ENCODE measurements around the gene ATP1A2. TPM values are rescaled to one million over a fixed set of nuclear protein-coding genes. Genes with fewer than 3 reads are reported as not detected.

The ATP1A2 gene
- polyA plus RNA-seq, 1 experiment, result 6.2 TPM

DNA sequence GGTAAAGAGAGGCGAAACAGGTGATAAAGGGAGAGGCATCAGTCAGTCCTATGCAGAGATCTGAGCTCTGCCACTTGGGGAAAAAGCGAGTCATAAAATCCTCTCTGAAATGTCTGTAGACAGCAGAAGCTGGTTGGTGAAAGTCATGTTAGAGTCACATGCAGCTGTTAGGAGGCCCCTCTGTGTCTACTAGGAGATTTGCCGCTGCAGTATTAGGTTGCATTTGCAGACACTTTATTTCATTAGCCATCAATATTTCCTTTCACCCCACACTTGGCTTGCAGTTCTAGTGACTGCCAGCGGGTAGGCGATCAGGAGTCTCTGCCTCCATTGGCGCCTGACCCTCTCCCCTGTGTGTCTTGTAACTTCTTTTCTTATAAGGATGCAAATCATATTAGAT is 52.0 kb downstream of the ATP1A2 start:
- no peak overlapping the region for H3K27ac ChIP-seq (ENCODE audit: low read depth, low read length)

DNA sequence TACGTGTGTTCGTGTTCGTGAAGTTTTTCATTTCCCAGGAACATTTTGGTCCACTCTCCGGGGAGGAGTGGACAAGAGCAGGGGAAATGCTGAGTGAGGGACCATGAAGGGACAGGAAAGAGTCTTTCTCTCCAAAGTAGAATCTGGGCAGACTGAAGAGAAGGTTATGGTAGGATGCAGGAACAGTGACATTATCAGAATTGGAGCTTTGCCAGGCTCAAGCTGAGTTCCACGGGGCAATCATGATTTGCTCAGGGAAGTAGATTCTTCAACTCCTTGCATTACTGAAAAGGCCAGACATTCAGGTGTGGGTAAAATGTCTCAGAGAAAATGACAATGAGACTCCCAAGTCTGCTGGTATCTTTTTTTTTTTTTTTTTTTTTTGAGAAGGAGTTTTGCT is 52.5 kb downstream of the ATP1A2 start:
- no peak for DNase-seq (ENCODE audit: low read depth, low spot score)
- ChIA-PET POLR2A (no interaction called here), CTCF (interaction anchor here (0.7 kb wide), 1 partner anchor 84 kb away, joined by 4 read pairs; no protein-coding TSS in a partner anchor)
- TF ChIP-seq, protein P1, sequence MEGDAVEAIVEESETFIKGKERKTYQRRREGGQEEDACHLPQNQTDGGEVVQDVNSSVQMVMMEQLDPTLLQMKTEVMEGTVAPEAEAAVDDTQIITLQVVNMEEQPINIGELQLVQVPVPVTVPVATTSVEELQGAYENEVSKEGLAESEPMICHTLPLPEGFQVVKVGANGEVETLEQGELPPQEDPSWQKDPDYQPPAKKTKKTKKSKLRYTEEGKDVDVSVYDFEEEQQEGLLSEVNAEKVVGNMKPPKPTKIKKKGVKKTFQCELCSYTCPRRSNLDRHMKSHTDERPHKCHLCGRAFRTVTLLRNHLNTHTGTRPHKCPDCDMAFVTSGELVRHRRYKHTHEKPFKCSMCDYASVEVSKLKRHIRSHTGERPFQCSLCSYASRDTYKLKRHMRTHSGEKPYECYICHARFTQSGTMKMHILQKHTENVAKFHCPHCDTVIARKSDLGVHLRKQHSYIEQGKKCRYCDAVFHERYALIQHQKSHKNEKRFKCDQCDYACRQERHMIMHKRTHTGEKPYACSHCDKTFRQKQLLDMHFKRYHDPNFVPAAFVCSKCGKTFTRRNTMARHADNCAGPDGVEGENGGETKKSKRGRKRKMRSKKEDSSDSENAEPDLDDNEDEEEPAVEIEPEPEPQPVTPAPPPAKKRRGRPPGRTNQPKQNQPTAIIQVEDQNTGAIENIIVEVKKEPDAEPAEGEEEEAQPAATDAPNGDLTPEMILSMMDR (IDR thresholded peaks at IDR 0.05; ENCODE audit: low read depth, low read length), result no peak
- Histone ChIP-seq H3K4me3 (ENCODE audit: low read depth, low read length) (no peak overlapping the region), H3K27me3 (ENCODE audit: control insufficient read depth, insufficient read depth, low read length) (peaks cover 21% of the 10 kb centered on the region), H3K9me3 (ENCODE audit: control insufficient read depth, insufficient read depth, low read length) (no peaks in the 10 kb centered on the region), H3K27ac (ENCODE audit: low read depth, low read length) (no peak overlapping the region)

More for the DNA sequence above, 52.0 kb downstream of the ATP1A2 start:
- ChIA-PET POLR2A (no interaction called here), CTCF (no interaction called here)
- TF ChIP-seq, protein P1 (IDR thresholded peaks at IDR 0.05; ENCODE audit: low read depth, low read length), result no peak
- Histone ChIP-seq H3K9me3 (ENCODE audit: control insufficient read depth, insufficient read depth, low read length) (no peaks in the 10 kb centered on the region), H3K27me3 (ENCODE audit: control insufficient read depth, insufficient read depth, low read length) (peaks cover 17% of the 10 kb centered on the region), H3K4me3 (ENCODE audit: low read depth, low read length) (no peak overlapping the region)
- DNase-seq (ENCODE audit: low read depth, low spot score), result no peak

DNA sequence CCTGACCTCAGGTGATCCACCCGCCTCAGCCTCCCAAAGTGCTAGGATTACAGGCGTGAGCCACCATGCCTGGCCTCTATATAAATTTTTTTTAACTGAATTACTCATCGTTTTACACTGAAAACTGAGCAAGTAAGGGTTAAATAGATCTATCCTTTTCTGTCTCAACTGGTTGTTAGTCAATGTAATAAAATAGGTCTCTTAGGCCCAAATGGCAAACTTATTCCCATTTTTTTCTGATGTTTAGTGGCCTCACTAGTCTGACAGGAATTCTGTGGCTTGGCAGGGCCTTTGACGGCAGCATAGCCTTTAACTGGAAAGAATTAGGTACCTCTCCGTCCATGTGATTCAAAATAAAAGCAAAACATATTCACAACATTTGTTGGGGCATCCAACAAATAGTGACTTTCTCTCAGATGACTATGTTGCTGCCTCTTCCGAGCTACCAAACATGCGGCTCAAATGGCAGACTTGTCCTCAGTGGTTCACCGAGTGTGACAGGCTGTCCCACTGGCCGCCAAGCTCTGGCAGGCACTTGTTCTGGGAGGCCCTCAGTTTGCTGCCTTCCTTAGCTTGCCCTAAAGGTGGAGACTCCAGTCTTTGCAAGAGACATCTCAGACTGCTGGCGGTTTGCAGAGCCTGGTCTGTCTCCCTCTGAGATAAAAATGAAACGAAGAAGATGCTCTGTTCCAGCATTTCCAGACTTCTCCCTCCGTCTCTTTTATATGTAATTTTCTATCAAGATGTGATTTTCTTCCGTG is 53.2 kb downstream of the ATP1A2 start:
- TF ChIP-seq, protein P1 (IDR thresholded peaks at IDR 0.05; ENCODE audit: low read depth, low read length), result no peak
- DNase-seq (ENCODE audit: low read depth, low spot score), result no peak
- ChIA-PET CTCF (interaction anchor here (0.7 to 0.9 kb wide), 3 partner anchors 25 to 84 kb away, joined by 3 to 5 read pairs (median 4); no protein-coding TSS in a partner anchor), POLR2A (no interaction called here)
- no peak overlapping the region for H3K4me3 ChIP-seq (ENCODE audit: low read depth, low read length)
- peaks cover 24% of the 10 kb centered on the region for H3K27me3 ChIP-seq (ENCODE audit: control insufficient read depth, insufficient read depth, low read length)
- H3K27ac ChIP-seq (ENCODE audit: low read depth, low read length), result no peak overlapping the region
- H3K9me3 ChIP-seq (ENCODE audit: control insufficient read depth, insufficient read depth, low read length), result no peaks in the 10 kb centered on the region

DNA sequence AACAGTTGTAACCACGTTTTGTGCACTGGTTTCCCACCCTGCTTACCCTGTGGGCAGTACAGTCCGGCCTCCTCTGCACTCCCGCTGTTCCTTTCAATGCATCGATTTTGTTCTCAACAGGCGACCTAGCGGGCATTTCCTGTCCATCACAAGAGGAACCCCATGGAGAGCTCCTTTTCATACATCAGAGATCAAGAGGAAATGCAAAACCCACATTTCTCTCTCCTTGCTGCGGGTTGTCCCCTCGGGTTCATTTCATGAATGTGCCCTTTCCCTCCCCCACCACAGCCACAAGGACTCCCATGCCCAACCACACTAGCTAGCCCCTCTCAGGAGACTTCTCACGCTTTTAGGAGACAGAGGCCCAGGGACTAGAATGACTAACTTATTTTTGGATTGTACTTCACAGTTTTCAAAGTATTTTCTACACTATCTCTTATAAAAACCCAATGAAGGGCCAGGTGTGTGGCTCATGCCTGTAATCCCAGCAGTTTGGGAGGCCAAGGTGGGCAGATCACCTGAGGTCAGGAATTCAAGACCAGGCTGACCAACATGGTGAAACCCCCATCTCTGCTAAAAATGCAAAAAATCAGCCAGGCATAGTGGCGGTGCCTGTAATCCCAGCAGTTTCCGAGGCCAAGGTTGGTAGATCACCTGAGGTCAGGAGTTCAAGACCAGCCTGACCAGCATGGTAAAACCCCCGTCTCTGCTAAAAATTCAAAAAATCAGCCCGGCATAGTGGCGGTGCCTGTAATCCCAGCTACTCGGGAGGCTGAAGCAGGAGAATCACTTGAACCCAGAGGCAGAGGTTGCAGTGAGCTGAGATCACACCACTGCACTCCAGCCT is 54.2 kb downstream of the ATP1A2 start:
- Histone ChIP-seq H3K27ac (ENCODE audit: low read depth, low read length) (no peak overlapping the region), H3K9me3 (ENCODE audit: control insufficient read depth, insufficient read depth, low read length) (no peaks in the 10 kb centered on the region), H3K27me3 (ENCODE audit: control insufficient read depth, insufficient read depth, low read length) (peaks cover 27% of the 10 kb centered on the region), H3K4me3 (ENCODE audit: low read depth, low read length) (no peak overlapping the region)
- CTCF ChIA-PET, result interaction anchor here (0.7 to 1.2 kb wide), 4 partner anchors 23 to 85 kb away, joined by 3 to 5 read pairs (median 4); no protein-coding TSS in a partner anchor
- no peak for DNase-seq (ENCODE audit: low read depth, low spot score)
- TF ChIP-seq, protein P1 (IDR thresholded peaks at IDR 0.05; ENCODE audit: low read depth, low read length), result no peak
- POLR2A ChIA-PET, result no interaction called here
